Tibial nerve (tissue), 4 donors: Measurements from ENCODE around the gene LRRTM4. TPM values are rescaled to one million over a fixed set of nuclear protein-coding genes. Genes with fewer than 3 reads are reported as not detected.

Experiments
- DNase-seq, 2 donors: peaks; one replicate each; pipeline ENCODE4 v3.0.0-alpha.2; 2019; ENCODE audit warnings: low spot score in 2 of 2
- H3K27ac ChIP-seq, 4 donors: fragments of 200-600 bp; sonication (generic) in 3 of 4; one replicate each; pipeline ENCODE4 v1.5.1; 2017 to 2019; ENCODE audit warnings: mild to moderate bottlenecking in 1 of 4
- H3K27me3 ChIP-seq, 2 donors: fragments of 200-600 bp; sonication (generic) in 1 of 2; one replicate each; pipeline versions ENCODE4 v1.5.1 to v1.6.0; 2017 to 2019
- H3K36me3 ChIP-seq, 3 donors: fragments of 200-600 bp; sonication (generic); one replicate each; pipeline ENCODE4 v1.5.1; 2018 to 2019
- H3K4me1 ChIP-seq, 4 donors: fragments of 200-600 bp; sonication (generic) in 3 of 4; one replicate each; pipeline ENCODE4 v1.5.1; 2017 to 2019
- H3K4me3 ChIP-seq, 4 donors: fragments of 200-600 bp; sonication (generic) in 3 of 4; one replicate each; pipeline ENCODE4 v1.5.1; 2017 to 2019; ENCODE audit warnings: mild to moderate bottlenecking in 1 of 4, moderate library complexity in 1 of 4
- H3K9me3 ChIP-seq, 4 donors: fragments of 200-600 bp; sonication (generic) in 3 of 4; one replicate each; pipeline ENCODE4 v1.5.1; 2017 to 2019
- CTCF ChIP-seq, 5 experiments: fragments of 200-600 bp in 3 of 5; fragments of 450-650 bp in 2 of 5; sonication (generic) in 3 of 5; IDR thresholded peaks; one replicate each; pipeline ENCODE4 v1.5.1; 2016 to 2019; ENCODE audit warnings: antibody characterized with exemption in 5 of 5, mild to moderate bottlenecking in 3 of 5, moderate library complexity in 2 of 5
- EP300 ChIP-seq, 2 donors: sonication (generic); formaldehyde crosslinking; IDR thresholded peaks; one replicate each; pipeline ENCODE4 v1.6.1; 2017; ENCODE audit warnings: antibody characterized with exemption in 2 of 2, mild to moderate bottlenecking in 1 of 2
- POLR2A ChIP-seq, 2 donors: fragments of 450-650 bp; IDR thresholded peaks; one replicate each; pipeline ENCODE4 v1.6.1; 2017; ENCODE audit warnings: antibody characterized with exemption in 2 of 2, mild to moderate bottlenecking in 2 of 2, moderate library complexity in 2 of 2
- WGBS, 2 donors: methylation state at CpG; one replicate each; pipeline ENCODE4 v1.1.5; 2018; 5-methylcytosine and 5-hydroxymethylcytosine counted together
- total RNA-seq, 4 donors: library from RNA; depleted of rRNA; stranded (reverse); fragments of >200 nt; gene quantifications; one replicate each; pipeline ENCODE4 v1.1.0, GENCODE V29; 2016

Gene LRRTM4
- total RNA-seq, 4 donors from 2014 or later: 2.9 to 8.1 (median 7.6) TPM

GRCh38 chr2:77210725-77211124 is 311.5 kb downstream of the LRRTM4 start:
- DNase-seq: no peak
- no peaks in the 10 kb centered on the region for H3K27me3 ChIP-seq
- no peaks in the 10 kb centered on the region for H3K4me1 ChIP-seq
- TF ChIP-seq CTCF (IDR thresholded peaks at IDR 0.05) (no peak), POLR2A (IDR thresholded peaks at IDR 0.05) (no peak), EP300 (IDR thresholded peaks at IDR 0.05) (no peak)
- no peaks in the 10 kb centered on the region for H3K9me3 ChIP-seq
- H3K4me3 ChIP-seq: no peak overlapping the region
- 85 to 91% methylated on average over 3 of the region's 3 CpGs for WGBS, 2 donors
- no peaks in the 10 kb centered on the region for H3K36me3 ChIP-seq
- no peak overlapping the region for H3K27ac ChIP-seq

- DNase-seq: no peak
- no peaks in the 10 kb centered on the region for H3K9me3 ChIP-seq
- H3K27ac ChIP-seq: no peak overlapping the region
- H3K4me3 ChIP-seq: no peak overlapping the region
- no peaks in the 10 kb centered on the region for H3K4me1 ChIP-seq
- TF ChIP-seq EP300 (IDR thresholded peaks at IDR 0.05) (no peak), POLR2A (IDR thresholded peaks at IDR 0.05) (no peak), CTCF (IDR thresholded peaks at IDR 0.05) (no peak)
- no peaks in the 10 kb centered on the region for H3K27me3 ChIP-seq
- WGBS, 2 donors: 90 to 93% methylated on average over 1 of the region's 1 CpG
- H3K36me3 ChIP-seq: no peaks in the 10 kb centered on the region
These were observed 314.8 kb downstream of the LRRTM4 start for GRCh38 chr2:77207331-77207730.

- Histone ChIP-seq H3K9me3 (no peaks in the 10 kb centered on the region), H3K36me3 (no peaks in the 10 kb centered on the region), H3K4me1 (no peaks in the 10 kb centered on the region), H3K4me3 (no peak overlapping the region), H3K27me3 (no peaks in the 10 kb centered on the region), H3K27ac (no peak overlapping the region)
- DNase-seq: no peak
- no peak for TF ChIP-seq CTCF (IDR thresholded peaks at IDR 0.05)
- TF ChIP-seq POLR2A (IDR thresholded peaks at IDR 0.05): no peak
- no peak for TF ChIP-seq EP300 (IDR thresholded peaks at IDR 0.05)
- 86 to 92% methylated on average over 2 of the region's 2 CpGs for WGBS, 2 donors
These were observed 320.4 kb downstream of the LRRTM4 start for GRCh38 chr2:77201755-77202154.

GRCh38 chr2:77199411-77199810 is 322.8 kb downstream of the LRRTM4 start:
- no peaks in the 10 kb centered on the region for H3K36me3 ChIP-seq
- DNase-seq: no peak
- no peaks in the 10 kb centered on the region for H3K27me3 ChIP-seq
- H3K4me1 ChIP-seq: no peaks in the 10 kb centered on the region
- TF ChIP-seq CTCF (IDR thresholded peaks at IDR 0.05) (no peak), EP300 (IDR thresholded peaks at IDR 0.05) (no peak), POLR2A (IDR thresholded peaks at IDR 0.05) (no peak)
- no peak overlapping the region for H3K4me3 ChIP-seq
- H3K27ac ChIP-seq: no peak overlapping the region
- H3K9me3 ChIP-seq: no peaks in the 10 kb centered on the region

- Histone ChIP-seq H3K27ac (no peak overlapping the region), H3K27me3 (no peaks in the 10 kb centered on the region), H3K9me3 (no peaks in the 10 kb centered on the region), H3K4me1 (no peaks in the 10 kb centered on the region), H3K36me3 (no peaks in the 10 kb centered on the region), H3K4me3 (no peak overlapping the region)
- no peak for TF ChIP-seq EP300 (IDR thresholded peaks at IDR 0.05)
- no peak for TF ChIP-seq CTCF (IDR thresholded peaks at IDR 0.05)
- no peak for TF ChIP-seq POLR2A (IDR thresholded peaks at IDR 0.05)
- DNase-seq: no peak
- WGBS, 2 donors: 88 to 89% methylated on average over 4 of the region's 4 CpGs
These were observed 328.2 kb downstream of the LRRTM4 start for GRCh38 chr2:77193858-77194448.
